PC-3 (cell line): ENCODE data around the gene PTGES3L. TPM values are rescaled to one million over a fixed set of nuclear protein-coding genes. Genes with fewer than 3 reads are reported as not detected.
A peak's percentile ranks its signal among the peaks of the same experiment; 100 is the strongest.
"Not testable (repeated sequence)": the region's sequence is repeated elsewhere in the genome, so short reads cannot be mapped to it uniquely, and the experiment has no call there.

Experiments used
- ATAC-seq: fragments of 200-7000 bp; cut with Tn5 transposase; 2 replicates; pipeline ENCODE4 v1.9.1; 2020; ENCODE audit warnings: mild to moderate bottlenecking, moderate library complexity
- BruUV-seq: library from RNA; stranded (reverse); fragments of 400-500 nt; replicated peaks from 2 replicates; lab custom pipeline; 2021; lab: Mats Ljungman, UMichigan
- CTCF ChIA-PET: fragments of 300-600 bp; sonication (Branson Sonifier 250); formaldehyde crosslinking; loops from one replicate; lab custom pipeline; 2022; ENCODE audit warnings: antibody characterized with exemption; lab: Charles Lee
- POLR2A ChIA-PET: fragments of 300-600 bp; sonication (Branson Sonifier 250); formaldehyde crosslinking; loops from one replicate; lab custom pipeline; 2022; ENCODE audit warnings: antibody characterized with exemption; ENCODE audit not compliant: unreplicated experiment; lab: Charles Lee
- DNase-seq: peaks from one replicate; pipeline ENCODE4 v3.0.0-alpha.2; 2015
- H2AFZ ChIP-seq: fragments of 300-600 bp; sonication (generic); 2 replicates; pipeline ENCODE4 v1.6.0; 2016; ENCODE audit warnings: antibody characterized with exemption, low read length
- H3F3A ChIP-seq: fragments of 300-600 bp; sonication (generic); one replicate; pipeline ENCODE4 v1.6.0; 2017; ENCODE audit warnings: antibody characterized with exemption, low read length, control low read depth, mild to moderate bottlenecking; ENCODE audit not compliant: unreplicated experiment
- H3K27ac ChIP-seq: fragments of 300-600 bp; sonication (generic); 2 replicates; pipeline ENCODE4 v1.5.1; 2016; ENCODE audit warnings: mild to moderate bottlenecking, low read length
- H3K27me3 ChIP-seq: fragments of 300-600 bp; sonication (generic); 2 replicates; pipeline ENCODE4 v1.6.1; 2016; ENCODE audit warnings: low read length, mixed read lengths
- H3K36me3 ChIP-seq: fragments of 300-600 bp; sonication (generic); 2 replicates; pipeline ENCODE4 v1.6.1; 2016; ENCODE audit warnings: low read depth, mixed run types, low read length, mixed read lengths
- H3K4me1 ChIP-seq: fragments of 300-600 bp; sonication (generic); 2 replicates; pipeline ENCODE4 v1.5.1; 2016; ENCODE audit warnings: low read length; ENCODE audit not compliant: insufficient read depth
- H3K4me2 ChIP-seq: fragments of 300-600 bp; sonication (generic); 2 replicates; pipeline ENCODE4 v1.6.0; 2016; ENCODE audit warnings: low read length
- H3K4me3 ChIP-seq: fragments of 300-600 bp; sonication (generic); 2 replicates; pipeline ENCODE4 v1.5.1; 2016; ENCODE audit warnings: mild to moderate bottlenecking, low read length, mixed read lengths
- H3K79me2 ChIP-seq: fragments of 300-600 bp; sonication (generic); 2 replicates; pipeline ENCODE4 v1.6.1; 2017; ENCODE audit warnings: low read length, mixed read lengths
- H3K9ac ChIP-seq: fragments of 300-600 bp; sonication (generic); 2 replicates; pipeline ENCODE4 v1.6.0; 2016; ENCODE audit warnings: mild to moderate bottlenecking, low read length
- H3K9me2 ChIP-seq: fragments of 300-600 bp; sonication (generic); replicated peaks from 2 replicates; pipeline ENCODE4 v1.6.1; 2016; ENCODE audit warnings: mixed run types, low read length, mixed read lengths
- H3K9me3 ChIP-seq: fragments of 300-600 bp; sonication (generic); 2 replicates; pipeline ENCODE4 v1.6.1; 2016; ENCODE audit warnings: low read length, mixed read lengths
- H4K20me1 ChIP-seq: fragments of 300-600 bp; sonication (generic); 2 replicates; pipeline ENCODE4 v1.6.1; 2016; ENCODE audit warnings: low read length, mixed read lengths
- EZH2 ChIP-seq: fragments of 300-600 bp; sonication (generic); IDR thresholded peaks from one replicate; pipeline ENCODE4 v1.6.1; 2017; ENCODE audit warnings: antibody characterized with exemption, mild to moderate bottlenecking, low read length; ENCODE audit not compliant: unreplicated experiment
- EZH2phosphoT487 ChIP-seq: fragments of 300-600 bp; sonication (generic); IDR thresholded peaks from 2 replicates; pipeline ENCODE4 v1.6.1; 2018; ENCODE audit warnings: mild to moderate bottlenecking, antibody characterized with exemption, low read length, borderline replicate concordance
- intact Hi-C: fragments of 100-400 bp; cut with micrococcal nuclease; formaldehyde crosslinking; loops from 2 replicates; pipeline ENCODE4 v1.9.0; 2023
- total RNA-seq: library from RNA; depleted of rRNA; stranded (reverse); fragments of >200 nt; gene quantifications from 2 replicates; pipeline ENCODE4 v1.2.3, GENCODE V29; 2014
- TF ChIP-seq, protein P1 (sequence below): fragments of 300-600 bp; sonication (generic); conservative IDR thresholded peaks from 2 replicates; pipeline ENCODE4 v1.5.1; 2017; ENCODE audit warnings: antibody characterized with exemption, low read depth, mild to moderate bottlenecking, low read length

PTGES3L gene
- total RNA-seq, 1 experiment from 2014 or later = 0.55 TPM

DNA sequence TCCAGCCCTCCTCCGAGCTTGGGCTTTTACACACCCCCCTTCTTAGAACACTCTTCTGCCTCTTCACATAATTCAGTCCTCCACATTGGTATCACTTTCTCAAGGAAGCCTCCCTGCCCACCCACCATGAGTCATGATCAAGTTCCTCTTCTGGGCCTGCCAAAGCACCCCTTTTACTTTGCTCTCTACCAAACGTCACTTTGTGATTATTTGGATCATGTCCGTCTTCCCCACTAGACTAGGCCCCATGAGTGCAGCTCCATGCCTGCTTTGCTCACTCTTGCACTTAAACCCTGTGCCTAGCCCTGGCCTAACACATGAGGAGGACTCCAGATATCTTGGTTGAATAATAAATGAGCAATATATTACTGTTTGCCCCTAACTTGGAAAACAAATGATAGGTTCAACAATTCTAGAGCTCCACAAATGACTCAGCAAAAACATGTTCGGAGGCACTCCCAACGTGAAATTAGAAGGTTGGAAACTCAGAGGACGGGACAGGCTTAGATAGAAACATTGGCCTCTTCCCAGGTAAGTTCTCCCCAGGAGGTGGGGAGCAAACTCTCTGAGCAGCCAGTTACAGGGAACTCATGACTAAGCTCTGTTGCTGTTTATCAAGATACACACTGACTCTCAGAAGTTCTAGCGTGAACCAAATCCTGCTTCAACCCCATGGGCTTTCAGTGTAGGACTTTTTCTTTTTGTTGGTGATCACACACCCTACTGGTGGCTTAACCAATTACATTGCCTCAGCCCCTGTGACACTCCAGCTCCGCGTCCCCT lies 51.0 kb downstream of the PTGES3L start:
- no peaks in the 10 kb centered on the region for H3K79me2 ChIP-seq
- BruUV-seq = no TSS peak
- H4K20me1 ChIP-seq = no peaks in the 10 kb centered on the region
- no peaks in the 10 kb centered on the region for H3K9me2 ChIP-seq
- H3F3A ChIP-seq = peaks cover 6% of the 10 kb centered on the region
- H2AFZ ChIP-seq = peak overlapping the region; percentile 87
- H3K4me2 ChIP-seq = peak overlapping the region; percentile 50
- H3K27ac ChIP-seq = peak overlapping the region; percentile 87
- DNase-seq = peak; percentile 78
- intact Hi-C loops = loop anchor here (1.0 kb wide), 1 partner anchor 86 kb away; no protein-coding TSS in a partner anchor
- CTCF ChIA-PET = interaction anchor here (0.5 to 1.3 kb wide), 3 partner anchors 50 to 86 kb away, joined by 5 to 8 read pairs (median 7); no protein-coding TSS in a partner anchor
- peak; percentile 92 for ATAC-seq
- H3K4me1 ChIP-seq = peaks cover 9% of the 10 kb centered on the region
- TF ChIP-seq, protein P1, sequence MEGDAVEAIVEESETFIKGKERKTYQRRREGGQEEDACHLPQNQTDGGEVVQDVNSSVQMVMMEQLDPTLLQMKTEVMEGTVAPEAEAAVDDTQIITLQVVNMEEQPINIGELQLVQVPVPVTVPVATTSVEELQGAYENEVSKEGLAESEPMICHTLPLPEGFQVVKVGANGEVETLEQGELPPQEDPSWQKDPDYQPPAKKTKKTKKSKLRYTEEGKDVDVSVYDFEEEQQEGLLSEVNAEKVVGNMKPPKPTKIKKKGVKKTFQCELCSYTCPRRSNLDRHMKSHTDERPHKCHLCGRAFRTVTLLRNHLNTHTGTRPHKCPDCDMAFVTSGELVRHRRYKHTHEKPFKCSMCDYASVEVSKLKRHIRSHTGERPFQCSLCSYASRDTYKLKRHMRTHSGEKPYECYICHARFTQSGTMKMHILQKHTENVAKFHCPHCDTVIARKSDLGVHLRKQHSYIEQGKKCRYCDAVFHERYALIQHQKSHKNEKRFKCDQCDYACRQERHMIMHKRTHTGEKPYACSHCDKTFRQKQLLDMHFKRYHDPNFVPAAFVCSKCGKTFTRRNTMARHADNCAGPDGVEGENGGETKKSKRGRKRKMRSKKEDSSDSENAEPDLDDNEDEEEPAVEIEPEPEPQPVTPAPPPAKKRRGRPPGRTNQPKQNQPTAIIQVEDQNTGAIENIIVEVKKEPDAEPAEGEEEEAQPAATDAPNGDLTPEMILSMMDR = peak; percentile 66
- TF ChIP-seq EZH2 = no peak
- no peaks in the 10 kb centered on the region for H3K27me3 ChIP-seq
- no peak overlapping the region for H3K4me3 ChIP-seq
- H3K36me3 ChIP-seq = no peaks in the 10 kb centered on the region
- no peaks in the 10 kb centered on the region for H3K9me3 ChIP-seq
- POLR2A ChIA-PET = no interaction called here
- peak overlapping the region; percentile 46 for H3K9ac ChIP-seq

GRCh38 chr17:42924891-42925290 lies 55.0 kb downstream of the PTGES3L start:
- Histone ChIP-seq H4K20me1 (no peaks in the 10 kb centered on the region), H3K9ac (no peak overlapping the region), H3K4me3 (no peak overlapping the region), H3F3A (peaks cover 6% of the 10 kb centered on the region), H3K36me3 (no peaks in the 10 kb centered on the region), H3K27ac (no peak overlapping the region), H3K79me2 (no peaks in the 10 kb centered on the region), H3K4me1 (peaks cover 9% of the 10 kb centered on the region), H3K9me3 (no peaks in the 10 kb centered on the region), H3K9me2 (no peaks in the 10 kb centered on the region), H3K4me2 (no peak overlapping the region), H3K27me3 (no peaks in the 10 kb centered on the region), H2AFZ (no peak overlapping the region)
- TF ChIP-seq, protein P1 = no peak
- TF ChIP-seq EZH2 (no peak), EZH2phosphoT487 (no peak)
- CTCF ChIA-PET = no interaction called here
- BruUV-seq = no TSS peak
- POLR2A ChIA-PET = no interaction called here
- ATAC-seq (no peak), DNase-seq (no peak)
- intact Hi-C loops = no loop called here

DNA sequence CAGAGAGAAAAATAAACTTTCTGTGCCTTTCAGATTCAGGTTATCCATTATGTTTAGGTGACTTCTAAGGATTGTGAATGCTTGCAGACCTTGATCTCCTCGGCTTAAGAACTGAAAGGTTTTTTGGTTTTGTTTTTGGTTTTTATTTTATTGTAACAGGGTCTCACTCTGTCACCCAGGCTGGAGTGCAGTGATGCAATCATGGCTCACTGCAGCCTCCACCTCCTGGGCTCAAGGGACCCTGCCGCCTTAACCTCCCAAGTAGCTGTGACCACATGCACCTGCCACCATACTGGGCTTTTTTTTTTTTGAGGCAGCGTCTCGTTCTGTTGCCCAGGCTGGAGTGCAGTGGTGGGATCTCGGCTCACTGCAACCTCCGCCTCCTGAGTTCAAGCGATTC lies 56.4 kb downstream of the PTGES3L start:
- BruUV-seq, H3K36me3 ChIP-seq, H2AFZ ChIP-seq, H3K79me2 ChIP-seq, CTCF ChIA-PET, H3K4me2 ChIP-seq, H3K4me1 ChIP-seq, ATAC-seq, H3K9me3 ChIP-seq, DNase-seq, POLR2A ChIA-PET, intact Hi-C loops, H3F3A ChIP-seq, H4K20me1 ChIP-seq, H3K9ac ChIP-seq, H3K27me3 ChIP-seq, H3K4me3 ChIP-seq, H3K27ac ChIP-seq, H3K9me2 ChIP-seq: not testable (repeated sequence)
